Suprapubic skin (tissue), 4 donors: ENCODE results near the gene PIK3R1.

ENCODE experiments used
- CTCF ChIP-seq, 2 donors: fragments of 200-600 bp in 1 of 2; fragments of 450-650 bp in 1 of 2; sonication (generic) in 1 of 2; IDR thresholded peaks; one replicate each; pipeline ENCODE4 v1.5.1; 2016 to 2019; ENCODE audit warnings: antibody characterized with exemption in 2 of 2, mild to moderate bottlenecking in 1 of 2, moderate library complexity in 1 of 2
- POLR2A ChIP-seq, 2 donors: fragments of 450-650 bp; IDR thresholded peaks; one replicate each; pipeline ENCODE4 v1.6.1; 2017; ENCODE audit warnings: antibody characterized with exemption in 2 of 2, mild to moderate bottlenecking in 2 of 2, moderate library complexity in 2 of 2
- POLR2AphosphoS5 ChIP-seq, 3 donors: sonication (generic); formaldehyde crosslinking; IDR thresholded peaks; one replicate each; pipeline ENCODE4 v1.6.1; 2017; ENCODE audit warnings: antibody characterized with exemption in 3 of 3

- TF ChIP-seq CTCF (IDR thresholded peaks at IDR 0.05) = no peak
- no peak for TF ChIP-seq POLR2A (IDR thresholded peaks at IDR 0.05)
- no peak for TF ChIP-seq POLR2AphosphoS5 (IDR thresholded peaks at IDR 0.05)
These were observed 9.1 kb downstream of the PIK3R1 start for GRCh38 chr5:68224509-68225187.
